NK-92 (cell line): ENCODE data around the gene KIFAP3.
"Not testable (repeated sequence)": the region's sequence is repeated elsewhere in the genome, so short reads cannot be mapped to it uniquely, and the experiment has no call there.

Experiments
- DNase-seq: peaks from one replicate; lab custom pipeline; 2025; ENCODE audit not compliant: unreplicated experiment; lab: John Stamatoyannopoulos, UW

Gene KIFAP3

GRCh38 chr1:169925505-169926482 is 148.7 kb downstream of the KIFAP3 start:
- DNase-seq = no peak

GRCh38 chr1:169924829-169925228 is 149.7 kb downstream of the KIFAP3 start:
- DNase-seq = no peak

GRCh38 chr1:169924063-169924462 is 150.4 kb downstream of the KIFAP3 start:
- DNase-seq = no peak

GRCh38 chr1:169921080-169921479 is 153.4 kb downstream of the KIFAP3 start:
- DNase-seq = no peak

- DNase-seq = no peak
Observed at GRCh38 chr1:169918927-169919326, 155.6 kb downstream of the KIFAP3 start.

GRCh38 chr1:169918220-169918619 is 156.3 kb downstream of the KIFAP3 start:
- not testable (repeated sequence) for DNase-seq

- no peak for DNase-seq
Observed at GRCh38 chr1:169915150-169915549, 159.3 kb downstream of the KIFAP3 start.

- no peak for DNase-seq
Observed at GRCh38 chr1:169914531-169914930, 160.0 kb downstream of the KIFAP3 start.

GRCh38 chr1:169909499-169909898 is 165.0 kb downstream of the KIFAP3 start:
- no peak for DNase-seq

- no peak for DNase-seq
Observed at GRCh38 chr1:169906938-169907337, 167.6 kb downstream of the KIFAP3 start.

GRCh38 chr1:169904834-169905233 is 169.7 kb downstream of the KIFAP3 start:
- DNase-seq = no peak

- no peak for DNase-seq
Observed at GRCh38 chr1:169902751-169903150, 171.7 kb downstream of the KIFAP3 start.

- no peak for DNase-seq
Observed at GRCh38 chr1:169901115-169901514, 173.4 kb downstream of the KIFAP3 start.

GRCh38 chr1:169900571-169900970 is 173.9 kb downstream of the KIFAP3 start:
- DNase-seq = no peak

- DNase-seq = no peak
Observed at GRCh38 chr1:169899519-169900217, 174.8 kb downstream of the KIFAP3 start.

- no peak for DNase-seq
Observed at GRCh38 chr1:169896013-169896412, 178.5 kb downstream of the KIFAP3 start.

- no peak for DNase-seq
Observed at GRCh38 chr1:169894424-169895145, 179.9 kb downstream of the KIFAP3 start.

- DNase-seq = peak; percentile 35
Observed at GRCh38 chr1:169893645-169894423, 180.7 kb downstream of the KIFAP3 start, which contains the start of gene SCYL3. TSS of gene SCYL3 (minus strand) at chr1:169893896. CDS start at chr1:169888840, 5,056 bp downstream.

- DNase-seq = no peak
Observed at GRCh38 chr1:169892927-169893644, 181.4 kb downstream of the KIFAP3 start.
